ENCODE measurements around the gene ANAPC10.

The ANAPC10 gene

GRCh38 chr4:145093638-145094037, 4.4 kb downstream of the ANAPC10 start:
- Histone ChIP-seq H3K4me3 (no peak overlapping the region), H3K36me3 (peaks cover 42 to 56% (median 50%) of the 10 kb centered on the region in 3 donors), H3K9me3 (peaks cover 0 to 10% (median 0%) of the 10 kb centered on the region in 3 donors), H3K4me1 (peaks cover 0 to 22% (median 7%) of the 10 kb centered on the region in 4 donors), H3K27me3 (no peaks in the 10 kb centered on the region), H3K27ac (no peak overlapping the region)
- TF ChIP-seq, protein P1, sequence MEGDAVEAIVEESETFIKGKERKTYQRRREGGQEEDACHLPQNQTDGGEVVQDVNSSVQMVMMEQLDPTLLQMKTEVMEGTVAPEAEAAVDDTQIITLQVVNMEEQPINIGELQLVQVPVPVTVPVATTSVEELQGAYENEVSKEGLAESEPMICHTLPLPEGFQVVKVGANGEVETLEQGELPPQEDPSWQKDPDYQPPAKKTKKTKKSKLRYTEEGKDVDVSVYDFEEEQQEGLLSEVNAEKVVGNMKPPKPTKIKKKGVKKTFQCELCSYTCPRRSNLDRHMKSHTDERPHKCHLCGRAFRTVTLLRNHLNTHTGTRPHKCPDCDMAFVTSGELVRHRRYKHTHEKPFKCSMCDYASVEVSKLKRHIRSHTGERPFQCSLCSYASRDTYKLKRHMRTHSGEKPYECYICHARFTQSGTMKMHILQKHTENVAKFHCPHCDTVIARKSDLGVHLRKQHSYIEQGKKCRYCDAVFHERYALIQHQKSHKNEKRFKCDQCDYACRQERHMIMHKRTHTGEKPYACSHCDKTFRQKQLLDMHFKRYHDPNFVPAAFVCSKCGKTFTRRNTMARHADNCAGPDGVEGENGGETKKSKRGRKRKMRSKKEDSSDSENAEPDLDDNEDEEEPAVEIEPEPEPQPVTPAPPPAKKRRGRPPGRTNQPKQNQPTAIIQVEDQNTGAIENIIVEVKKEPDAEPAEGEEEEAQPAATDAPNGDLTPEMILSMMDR (IDR thresholded peaks at IDR 0.05) = no peak
- no peak for DNase-seq
- intact Hi-C loops (cut with DNase I; ENCODE audit: low total_unique reads) = no loop called here

- Histone ChIP-seq H3K4me3 (no peak overlapping the region), H3K4me1 (peaks cover 0 to under 1% (median 0%) of the 10 kb centered on the region in 4 donors), H3K27me3 (no peaks in the 10 kb centered on the region), H3K27ac (no peak overlapping the region), H3K9me3 (peaks cover 0 to 10% (median 0%) of the 10 kb centered on the region in 3 donors), H3K36me3 (peaks cover 48 to 61% (median 51%) of the 10 kb centered on the region in 3 donors)
- TF ChIP-seq, protein P1 (IDR thresholded peaks at IDR 0.05) = no peak
- intact Hi-C loops (cut with DNase I; ENCODE audit: low total_unique reads) = no loop called here
- DNase-seq = no peak
Measured at GRCh38 chr4:145090380-145090779, 7.6 kb downstream of the ANAPC10 start.

DNA sequence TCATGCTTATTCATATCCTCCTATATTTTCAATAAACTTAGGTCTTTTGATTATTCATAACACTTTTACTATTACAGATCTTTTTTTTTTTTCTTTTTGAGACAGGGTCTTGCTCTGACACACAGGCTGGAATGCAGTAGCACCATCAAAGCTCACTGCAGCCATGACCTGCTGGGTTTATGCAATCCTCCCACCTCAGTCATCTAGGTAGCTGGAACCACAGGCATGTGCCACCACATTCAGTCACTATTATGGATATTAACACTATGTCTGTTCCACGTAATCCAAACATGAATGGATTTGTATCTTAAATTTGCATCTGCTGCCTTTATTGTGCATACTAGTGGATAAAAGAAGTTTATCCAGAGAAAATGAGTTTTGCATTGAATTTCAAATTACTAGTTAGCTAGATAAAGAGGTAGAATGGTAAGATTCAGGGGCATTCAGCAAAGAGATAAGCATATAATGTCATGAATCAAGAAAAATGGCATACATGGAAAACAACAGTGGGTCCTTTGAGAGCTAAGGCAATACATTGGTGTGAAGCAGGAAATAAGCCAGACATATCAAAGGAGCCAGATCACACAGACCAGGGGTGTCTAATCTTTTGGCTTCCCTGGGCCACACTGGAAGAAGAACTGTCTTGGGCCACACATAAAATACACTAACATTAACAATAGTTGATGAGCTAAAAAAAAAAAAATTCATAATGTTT, 13.9 kb downstream of the ANAPC10 start:
- TF ChIP-seq, protein P1 (IDR thresholded peaks at IDR 0.05) = no peak
- H3K4me1 ChIP-seq = no peaks in the 10 kb centered on the region

GRCh38 chr4:145081756-145082155, 16.2 kb downstream of the ANAPC10 start:
- Histone ChIP-seq H3K4me3 (no peak overlapping the region), H3K27me3 (no peaks in the 10 kb centered on the region), H3K36me3 (peaks cover 5 to 37% (median 29%) of the 10 kb centered on the region in 3 donors), H3K9me3 (no peaks in the 10 kb centered on the region), H3K4me1 (no peaks in the 10 kb centered on the region), H3K27ac (no peak overlapping the region)
- intact Hi-C loops (cut with DNase I; ENCODE audit: low total_unique reads) = loop anchor here (1.0 kb wide), 1 partner anchor 21 kb away; no protein-coding TSS in a partner anchor
- TF ChIP-seq, protein P1 (IDR thresholded peaks at IDR 0.05) = no peak
- no peak for DNase-seq

More for the DNA sequence above, 13.9 kb downstream of the ANAPC10 start:
- intact Hi-C loops (cut with DNase I; ENCODE audit: low total_unique reads) = no loop called here
- no peaks in the 10 kb centered on the region for H3K9me3 ChIP-seq
- no peak overlapping the region for H3K4me3 ChIP-seq
- DNase-seq = no peak
- peaks cover 11 to 23% (median 22%) of the 10 kb centered on the region in 3 donors for H3K36me3 ChIP-seq
- no peaks in the 10 kb centered on the region for H3K27me3 ChIP-seq
- H3K27ac ChIP-seq = no peak overlapping the region

DNA sequence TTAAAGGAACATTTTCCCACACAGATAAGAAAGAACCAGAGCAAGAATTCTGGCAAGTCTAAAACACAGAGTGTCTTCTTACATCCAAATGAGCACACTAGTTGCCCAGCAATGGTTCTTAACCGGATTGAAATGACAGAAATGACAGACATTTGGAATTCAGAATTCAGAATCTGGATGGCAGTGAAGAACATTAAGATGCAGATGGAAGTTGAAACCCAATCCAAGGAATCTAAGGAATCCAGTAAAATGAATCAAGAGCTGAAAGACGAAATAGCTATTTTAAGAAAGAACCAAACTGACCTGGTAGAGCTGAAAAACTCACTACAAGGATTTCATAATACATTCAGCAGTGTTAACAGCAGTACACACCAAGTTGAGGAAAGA, 21.5 kb downstream of the ANAPC10 start:
- no peak for DNase-seq
- Histone ChIP-seq H3K9me3 (no peaks in the 10 kb centered on the region), H3K4me3 (no peak overlapping the region), H3K27ac (no peak overlapping the region), H3K4me1 (peaks cover 0 to 10% (median 0%) of the 10 kb centered on the region in 4 donors), H3K36me3 (peaks cover 0 to 28% (median 27%) of the 10 kb centered on the region in 3 donors), H3K27me3 (no peaks in the 10 kb centered on the region)
- intact Hi-C loops (cut with DNase I; ENCODE audit: low total_unique reads) = no loop called here
- TF ChIP-seq, protein P1 (IDR thresholded peaks at IDR 0.05) = no peak
